GM19395 (cell line): ENCODE results near the gene SEMA3G.

Source experiments
- ATAC-seq: cut with Tn5 transposase; IDR thresholded peaks from one replicate; pipeline ENCODE4 v1.9.1; 2021; ENCODE audit warnings: mild to moderate bottlenecking, moderate library complexity; ENCODE audit not compliant: unreplicated experiment

SEMA3G gene

GRCh38 chr3:52444860-52445793 lies at the start of gene SEMA3G:
TSS of gene SEMA3G (minus strand) at chr3:52445103. CDS start at chr3:52445027, 76 bp downstream.
- peak; percentile 78 for ATAC-seq

DNA sequence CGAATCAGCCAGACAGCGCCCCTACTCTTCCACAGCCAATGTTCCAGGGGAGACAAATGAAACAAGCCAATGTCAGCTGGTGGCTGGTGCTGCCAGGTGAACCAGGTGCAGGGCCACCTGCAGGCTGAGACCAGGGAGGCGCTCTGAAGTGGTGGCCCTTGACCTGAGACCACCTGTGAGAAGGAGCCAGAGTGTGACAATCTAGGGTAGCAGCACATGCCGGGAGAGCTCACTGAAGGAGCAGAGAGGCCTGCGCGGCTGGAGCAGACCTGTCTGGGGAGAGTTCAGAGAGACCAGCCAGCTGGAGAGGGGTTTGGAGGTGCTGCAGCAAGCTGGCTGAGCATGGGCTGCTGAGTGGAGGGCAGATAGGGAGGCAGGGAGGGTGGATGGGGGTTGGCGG lies 49.5 kb upstream of the SEMA3G start:
- no peak for ATAC-seq

DNA sequence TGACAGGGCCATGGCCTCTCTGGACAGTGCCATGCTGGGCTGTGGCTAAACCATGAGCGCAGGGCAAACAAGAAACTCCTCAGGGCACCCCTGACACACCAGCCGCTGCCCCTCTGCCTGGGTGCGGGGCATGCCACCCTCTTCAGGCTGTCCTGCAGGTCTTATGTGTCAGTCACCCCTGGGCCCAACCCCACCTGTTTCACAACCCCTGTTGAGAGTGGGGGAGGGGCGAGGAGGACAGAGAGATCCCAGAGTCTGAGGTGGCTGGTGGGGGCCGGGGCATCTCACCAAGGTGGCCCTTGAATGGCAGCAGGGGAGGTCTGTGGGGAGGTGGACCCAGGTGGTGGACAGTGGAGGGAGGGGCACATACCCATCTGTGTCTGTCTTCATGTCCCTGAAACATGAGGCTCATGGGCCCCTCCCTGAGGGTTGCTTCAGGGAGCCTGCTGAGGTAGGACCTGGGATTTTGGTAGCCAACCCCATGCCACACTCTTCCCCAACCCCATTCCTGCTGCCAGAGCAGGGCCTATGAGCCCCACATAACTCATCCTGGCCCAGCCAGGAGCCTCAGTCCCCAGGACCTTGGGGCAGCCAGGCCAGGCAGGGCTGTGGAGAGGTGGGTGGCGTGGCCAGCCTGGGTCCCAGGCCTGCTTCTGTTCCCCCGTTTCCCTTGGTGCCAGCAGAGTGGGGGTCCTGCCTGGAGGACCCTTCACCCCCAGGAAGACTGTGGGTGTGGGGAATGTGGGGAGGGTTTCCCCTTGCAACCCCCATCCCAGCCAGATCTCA lies 48.5 kb upstream of the SEMA3G start:
- no peak for ATAC-seq

GRCh38 chr3:52492059-52492458 lies 47.2 kb upstream of the SEMA3G start:
- ATAC-seq = no peak

- ATAC-seq = no peak
Observed at GRCh38 chr3:52490939-52491526, 46.1 kb upstream of the SEMA3G start.

DNA sequence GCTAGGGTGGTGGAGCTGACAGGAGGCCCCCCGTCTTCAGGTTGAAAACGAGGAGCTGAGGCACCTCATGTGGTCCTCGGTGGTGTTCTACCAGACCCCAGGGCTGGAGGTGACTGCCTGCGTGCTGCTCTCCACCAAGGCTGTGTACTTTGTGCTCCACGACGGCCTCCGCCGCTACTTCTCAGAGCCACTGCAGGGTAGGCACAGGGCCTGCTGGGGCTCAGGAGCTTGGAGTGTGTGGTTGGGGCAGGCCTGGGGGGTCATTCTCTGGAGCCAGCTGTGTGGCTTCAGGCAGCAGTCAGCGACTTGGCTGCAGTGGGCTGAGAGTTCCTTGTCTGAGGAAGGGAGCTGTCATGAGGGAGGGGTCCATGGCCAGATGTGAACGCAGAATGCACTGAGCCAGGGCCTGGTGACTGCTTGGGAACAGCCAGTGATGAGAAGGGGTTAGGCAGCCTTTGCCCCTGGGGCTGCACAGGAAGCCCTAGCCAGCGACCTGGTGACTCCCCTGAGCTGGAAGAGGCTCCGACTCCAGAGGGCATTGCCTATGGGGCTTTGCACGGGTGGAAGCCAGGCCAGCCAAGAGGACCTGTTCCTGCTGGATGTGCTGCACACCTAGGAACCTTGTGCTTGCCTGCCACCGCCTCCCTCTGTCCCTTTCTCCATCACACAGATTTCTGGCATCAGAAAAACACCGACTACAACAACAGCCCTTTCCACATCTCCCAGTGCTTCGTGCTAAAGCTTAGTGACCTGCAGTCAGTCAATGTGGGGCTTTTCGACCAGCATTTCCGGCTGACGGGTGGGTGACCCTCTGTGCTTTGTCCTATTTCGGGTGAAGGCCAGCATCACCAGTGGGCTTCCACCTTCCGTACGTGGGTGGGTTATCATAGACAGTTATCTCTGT lies 45.4 kb upstream of the SEMA3G start:
- ATAC-seq = no peak

DNA sequence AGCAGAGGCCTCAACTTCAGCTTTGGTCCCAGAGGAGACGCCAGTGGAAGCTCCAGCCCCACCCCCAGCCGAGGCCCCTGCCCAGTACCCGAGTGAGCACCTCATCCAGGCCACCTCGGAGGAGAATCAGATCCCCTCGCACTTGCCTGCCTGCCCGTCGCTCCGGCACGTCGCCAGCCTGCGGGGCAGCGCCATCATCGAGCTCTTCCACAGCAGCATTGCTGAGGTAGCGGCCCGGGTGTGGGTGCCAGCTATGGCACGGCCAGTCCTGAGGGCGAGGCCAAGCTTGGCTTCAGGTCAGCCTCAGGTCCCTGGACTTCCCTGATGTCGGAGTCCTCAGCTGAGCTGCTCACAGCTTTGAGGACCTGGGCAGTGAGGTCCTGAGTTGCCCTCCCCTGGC lies 44.5 kb upstream of the SEMA3G start:
- no peak for ATAC-seq

DNA sequence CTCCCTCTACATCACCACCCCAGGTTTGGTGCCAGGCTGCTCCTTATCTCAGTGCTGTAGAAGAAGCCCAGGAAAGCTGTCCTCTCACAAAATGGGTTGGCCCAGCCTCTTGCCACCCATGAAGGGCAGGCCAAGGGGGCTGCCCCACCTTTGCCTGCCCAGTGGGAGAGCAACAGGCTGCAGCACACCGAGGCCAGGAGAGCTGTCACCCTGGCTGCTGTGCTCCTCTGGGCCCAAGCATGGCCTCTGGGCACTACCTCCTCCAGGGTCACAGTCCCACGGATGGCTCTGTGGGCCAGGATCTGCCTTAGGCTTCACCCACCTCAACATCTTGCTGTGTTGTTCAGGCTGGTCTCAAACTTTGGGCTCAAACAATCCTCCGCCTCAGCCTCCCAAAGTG lies 43.8 kb upstream of the SEMA3G start:
- ATAC-seq = no peak

DNA sequence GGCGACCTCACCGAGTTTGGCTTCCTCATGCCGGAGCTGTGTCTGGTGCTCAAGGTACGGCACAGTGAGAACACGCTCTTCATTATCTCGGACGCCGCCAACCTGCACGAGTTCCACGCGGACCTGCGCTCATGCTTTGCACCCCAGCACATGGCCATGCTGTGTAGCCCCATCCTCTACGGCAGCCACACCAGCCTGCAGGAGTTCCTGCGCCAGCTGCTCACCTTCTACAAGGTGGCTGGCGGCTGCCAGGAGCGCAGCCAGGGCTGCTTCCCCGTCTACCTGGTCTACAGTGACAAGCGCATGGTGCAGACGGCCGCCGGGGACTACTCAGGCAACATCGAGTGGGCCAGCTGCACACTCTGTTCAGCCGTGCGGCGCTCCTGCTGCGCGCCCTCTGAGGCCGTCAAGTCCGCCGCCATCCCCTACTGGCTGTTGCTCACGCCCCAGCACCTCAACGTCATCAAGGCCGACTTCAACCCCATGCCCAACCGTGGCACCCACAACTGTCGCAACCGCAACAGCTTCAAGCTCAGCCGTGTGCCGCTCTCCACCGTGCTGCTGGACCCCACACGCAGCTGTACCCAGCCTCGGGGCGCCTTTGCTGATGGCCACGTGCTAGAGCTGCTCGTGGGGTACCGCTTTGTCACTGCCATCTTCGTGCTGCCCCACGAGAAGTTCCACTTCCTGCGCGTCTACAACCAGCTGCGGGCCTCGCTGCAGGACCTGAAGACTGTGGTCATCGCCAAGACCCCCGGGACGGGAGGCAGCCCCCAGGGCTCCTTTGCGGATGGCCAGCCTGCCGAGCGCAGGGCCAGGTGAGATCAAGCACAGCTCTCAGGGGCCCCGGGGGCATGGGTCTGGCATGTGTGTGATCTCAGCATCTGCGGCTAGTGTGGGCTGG lies 43.1 kb upstream of the SEMA3G start:
- no peak for ATAC-seq

DNA sequence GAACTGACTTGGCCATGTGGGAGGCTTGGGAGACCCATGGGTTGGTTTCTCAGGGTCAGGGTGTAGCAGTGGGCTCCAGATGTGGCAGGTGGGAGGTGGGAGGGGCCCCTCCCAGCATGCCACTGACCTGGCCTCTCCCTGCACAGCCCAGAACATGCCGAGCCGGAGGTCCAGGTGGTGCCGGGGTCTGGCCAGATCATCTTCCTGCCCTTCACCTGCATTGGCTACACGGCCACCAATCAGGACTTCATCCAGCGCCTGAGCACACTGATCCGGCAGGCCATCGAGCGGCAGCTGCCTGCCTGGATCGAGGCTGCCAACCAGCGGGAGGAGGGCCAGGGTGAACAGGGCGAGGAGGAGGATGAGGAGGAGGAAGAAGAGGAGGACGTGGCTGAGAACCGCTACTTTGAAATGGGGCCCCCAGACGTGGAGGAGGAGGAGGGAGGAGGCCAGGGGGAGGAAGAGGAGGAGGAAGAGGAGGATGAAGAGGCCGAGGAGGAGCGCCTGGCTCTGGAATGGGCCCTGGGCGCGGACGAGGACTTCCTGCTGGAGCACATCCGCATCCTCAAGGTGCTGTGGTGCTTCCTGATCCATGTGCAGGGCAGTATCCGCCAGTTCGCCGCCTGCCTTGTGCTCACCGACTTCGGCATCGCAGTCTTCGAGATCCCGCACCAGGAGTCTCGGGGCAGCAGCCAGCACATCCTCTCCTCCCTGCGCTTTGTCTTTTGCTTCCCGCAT lies 42.3 kb upstream of the SEMA3G start:
- no peak for ATAC-seq

- ATAC-seq = no peak
Observed at GRCh38 chr3:52484680-52485461, 40.0 kb upstream of the SEMA3G start.

DNA sequence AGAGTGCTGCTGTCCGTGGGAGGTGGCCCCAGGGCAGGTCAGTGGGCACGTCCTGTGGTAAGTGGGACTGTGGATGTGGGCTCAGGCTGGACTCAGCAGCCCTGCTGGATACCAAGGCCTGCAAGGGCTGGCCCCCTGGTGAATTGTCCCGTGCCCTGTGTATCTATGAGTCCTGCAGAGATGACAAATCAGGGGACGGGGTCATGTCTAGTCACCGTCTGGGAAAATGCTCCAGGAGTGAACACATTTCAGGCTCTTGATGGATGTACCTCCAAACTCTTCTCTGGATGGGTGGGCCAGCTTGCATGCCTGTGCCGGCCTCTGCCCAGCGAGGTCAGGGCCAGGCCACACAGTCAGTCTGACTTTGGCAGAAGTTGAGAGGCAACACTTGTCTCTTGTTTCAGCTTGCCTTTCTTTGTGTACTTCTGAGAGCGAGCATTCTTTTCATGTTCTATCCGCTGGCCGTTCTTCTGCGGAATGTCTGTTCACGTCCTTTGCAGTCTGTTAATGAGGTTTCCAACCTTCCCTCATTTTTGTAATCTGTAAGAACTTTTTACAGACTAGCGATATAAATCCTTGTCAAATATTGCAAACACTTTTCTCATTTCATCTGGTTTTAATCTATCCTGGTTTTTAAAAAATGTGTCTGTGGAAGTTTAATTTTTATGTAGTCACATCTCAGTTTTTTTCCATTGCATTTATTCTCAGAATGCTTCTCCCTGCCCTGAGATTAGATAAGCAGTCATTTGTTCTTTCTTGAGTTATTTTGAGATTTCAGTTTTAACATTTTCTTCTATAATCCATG lies 38.9 kb upstream of the SEMA3G start:
- no peak for ATAC-seq

- no peak for ATAC-seq
Observed at GRCh38 chr3:52483081-52483480, 38.2 kb upstream of the SEMA3G start.

DNA sequence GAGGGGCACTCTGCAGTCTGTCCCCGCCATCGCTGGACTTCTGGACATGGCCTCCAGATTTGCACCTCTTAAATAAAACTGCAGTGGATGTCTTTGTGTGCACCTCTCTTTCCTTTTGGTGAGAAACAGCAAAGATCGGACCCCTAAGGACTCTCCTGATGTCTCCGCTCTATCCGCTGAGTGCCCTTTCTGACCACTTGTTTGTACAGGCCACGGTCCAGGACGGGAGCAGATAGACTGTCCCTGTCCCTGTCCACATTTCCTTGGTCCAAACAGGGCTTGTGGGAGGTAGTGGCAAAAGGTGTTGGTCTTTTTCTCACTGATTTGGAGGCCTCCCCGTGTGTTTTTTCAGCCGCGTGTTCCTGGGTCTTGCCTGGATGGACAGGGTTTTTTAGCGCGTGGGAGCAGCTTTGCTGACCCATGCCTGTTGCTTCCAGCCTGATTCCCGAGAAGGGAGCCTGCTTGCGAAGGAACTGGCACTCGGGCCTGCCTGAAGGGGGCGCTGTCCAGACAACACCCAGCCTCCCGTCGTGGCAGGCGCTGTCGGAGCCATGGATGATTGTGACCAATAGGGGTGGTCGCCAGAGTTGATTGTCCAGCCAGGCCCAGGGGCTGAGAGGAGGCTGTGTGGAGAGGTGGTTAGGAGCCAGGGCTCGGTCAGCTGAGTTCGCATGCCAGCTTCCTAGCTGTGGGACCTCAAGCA lies 37.1 kb upstream of the SEMA3G start:
- no peak for ATAC-seq

- ATAC-seq = no peak
Observed at GRCh38 chr3:52480768-52481715, 36.1 kb upstream of the SEMA3G start.
